Activated naive CD8-positive, alpha-beta T cell treated with anti-CD3 and anti-CD28 coated beads for 36 hours (primary cell): ENCODE data around the gene DEFB124. TPM values are rescaled to one million over a fixed set of nuclear protein-coding genes. Genes with fewer than 3 reads are reported as not detected.
A peak's percentile ranks its signal among the peaks of the same experiment; 100 is the strongest.
"Not testable (repeated sequence)": the region's sequence is repeated elsewhere in the genome, so short reads cannot be mapped to it uniquely, and the experiment has no call there.

Experiments
- DNase-seq: peaks from one replicate; pipeline ENCODE4 v3.0.0; 2021
- H3K27ac Mint-ChIP-seq: one replicate; pipeline ENCODE4 v1.8.0; 2022; ENCODE audit warnings: mild to moderate bottlenecking, moderate library complexity, mixed read lengths
- H3K27me3 Mint-ChIP-seq: one replicate; pipeline ENCODE4 v1.8.0; 2022; ENCODE audit warnings: mild to moderate bottlenecking, mixed read lengths
- H3K36me3 Mint-ChIP-seq: one replicate; pipeline ENCODE4 v1.8.0; 2021; ENCODE audit warnings: mild to moderate bottlenecking, mixed read lengths
- H3K4me1 Mint-ChIP-seq: one replicate; pipeline ENCODE4 v1.8.0; 2021; ENCODE audit warnings: mixed read lengths
- H3K4me3 Mint-ChIP-seq: one replicate; pipeline ENCODE4 v1.8.0; 2022; ENCODE audit warnings: mild to moderate bottlenecking, moderate library complexity, mixed read lengths
- H3K9me3 Mint-ChIP-seq: one replicate; pipeline ENCODE4 v1.8.0; 2022; ENCODE audit warnings: mixed read lengths
- total RNA-seq, 2 experiments: library from RNA; stranded (reverse); gene quantifications; one replicate each; pipeline ENCODE4 v1.2.3, GENCODE V29; 2021

DEFB124 gene
- not detected for total RNA-seq

GRCh38 chr20:31474758-31475427 lies at the start of gene DEFB124, which contains the start of gene REM1:
Gene DEFB124, minus strand, starts transcription at chr20:31475127. Its CDS starts 2,114 bp downstream, at chr20:31473013.
Gene REM1, plus strand, starts transcription at chr20:31475288. Its CDS starts 1,158 bp downstream, at chr20:31476446.
- Mint-ChIP-seq H3K4me1 (peaks cover 14% of the 10 kb centered on the region), H3K4me3 (no peak within 1 kb of the TSS), H3K27ac (no peak within 1 kb of the TSS), H3K36me3 (peaks cover 1% of the 10 kb centered on the region), H3K27me3 (peaks cover 48% of the 10 kb centered on the region), H3K9me3 (peaks cover 2% of the 10 kb centered on the region)
- DNase-seq: no peak

- H3K4me1 Mint-ChIP-seq: peaks cover 38% of the 10 kb centered on the region
- H3K4me3 Mint-ChIP-seq: no peak overlapping the region
- no peaks in the 10 kb centered on the region for H3K27me3 Mint-ChIP-seq
- no peak for DNase-seq
- H3K9me3 Mint-ChIP-seq: no peaks in the 10 kb centered on the region
- peaks cover 31% of the 10 kb centered on the region for H3K36me3 Mint-ChIP-seq
- no peak overlapping the region for H3K27ac Mint-ChIP-seq
Measured at GRCh38 chr20:31523361-31524283, 48.7 kb upstream of the DEFB124 start.

- Mint-ChIP-seq H3K4me3 (no peak overlapping the region), H3K4me1 (peaks cover 38% of the 10 kb centered on the region), H3K9me3 (no peaks in the 10 kb centered on the region), H3K36me3 (peaks cover 31% of the 10 kb centered on the region), H3K27me3 (no peaks in the 10 kb centered on the region), H3K27ac (no peak overlapping the region)
- DNase-seq: no peak
Measured at GRCh38 chr20:31522731-31523130, 47.8 kb upstream of the DEFB124 start.

GRCh38 chr20:31521267-31521666 lies 46.3 kb upstream of the DEFB124 start:
- Mint-ChIP-seq H3K36me3 (peaks cover 24% of the 10 kb centered on the region), H3K4me1 (peaks cover 35% of the 10 kb centered on the region)
- not testable (repeated sequence) for H3K4me3 Mint-ChIP-seq, H3K9me3 Mint-ChIP-seq, DNase-seq, H3K27ac Mint-ChIP-seq, H3K27me3 Mint-ChIP-seq

- H3K4me1 Mint-ChIP-seq: peaks cover 25% of the 10 kb centered on the region
- DNase-seq: no peak
- H3K36me3 Mint-ChIP-seq: peaks cover 15% of the 10 kb centered on the region
- H3K4me3 Mint-ChIP-seq: no peak overlapping the region
- H3K9me3 Mint-ChIP-seq: no peaks in the 10 kb centered on the region
- H3K27me3 Mint-ChIP-seq: no peaks in the 10 kb centered on the region
- H3K27ac Mint-ChIP-seq: no peak overlapping the region
Measured at GRCh38 chr20:31517373-31517772, 42.4 kb upstream of the DEFB124 start.

GRCh38 chr20:31516651-31517050 lies 41.7 kb upstream of the DEFB124 start:
- Mint-ChIP-seq H3K4me1 (peaks cover 20% of the 10 kb centered on the region), H3K27me3 (no peaks in the 10 kb centered on the region), H3K27ac (no peak overlapping the region), H3K36me3 (peaks cover 12% of the 10 kb centered on the region), H3K9me3 (no peaks in the 10 kb centered on the region), H3K4me3 (no peak overlapping the region)
- DNase-seq: no peak

- peaks cover 18% of the 10 kb centered on the region for H3K4me1 Mint-ChIP-seq
- H3K27ac Mint-ChIP-seq: no peak overlapping the region
- peaks cover 12% of the 10 kb centered on the region for H3K36me3 Mint-ChIP-seq
- DNase-seq: no peak
- no peaks in the 10 kb centered on the region for H3K9me3 Mint-ChIP-seq
- no peaks in the 10 kb centered on the region for H3K27me3 Mint-ChIP-seq
- H3K4me3 Mint-ChIP-seq: no peak overlapping the region
Measured at GRCh38 chr20:31516166-31516565, 41.2 kb upstream of the DEFB124 start.

GRCh38 chr20:31515775-31516107 lies 40.8 kb upstream of the DEFB124 start:
- Mint-ChIP-seq H3K27ac (no peak overlapping the region), H3K4me3 (no peak overlapping the region), H3K9me3 (no peaks in the 10 kb centered on the region), H3K27me3 (no peaks in the 10 kb centered on the region), H3K36me3 (peaks cover 12% of the 10 kb centered on the region), H3K4me1 (peaks cover 14% of the 10 kb centered on the region)
- no peak for DNase-seq

- H3K27ac Mint-ChIP-seq: no peak overlapping the region
- peaks cover 10% of the 10 kb centered on the region for H3K4me1 Mint-ChIP-seq
- no peak for DNase-seq
- no peaks in the 10 kb centered on the region for H3K27me3 Mint-ChIP-seq
- peaks cover 9% of the 10 kb centered on the region for H3K36me3 Mint-ChIP-seq
- no peak overlapping the region for H3K4me3 Mint-ChIP-seq
- H3K9me3 Mint-ChIP-seq: no peaks in the 10 kb centered on the region
Measured at GRCh38 chr20:31515072-31515774, 40.3 kb upstream of the DEFB124 start.

- Mint-ChIP-seq H3K36me3 (peaks cover 5% of the 10 kb centered on the region), H3K4me3 (peak within 1 kb of the TSS; percentile 59), H3K4me1 (peaks cover 9% of the 10 kb centered on the region)
Measured at GRCh38 chr20:31514154-31515071, 39.5 kb upstream of the DEFB124 start, which contains the start of gene HM13. Gene HM13, plus strand, starts transcription at chr20:31514442. Its CDS starts 110 bp downstream, at chr20:31514552.

GRCh38 chr20:31508517-31509244 lies 33.8 kb upstream of the DEFB124 start:
- no peaks in the 10 kb centered on the region for H3K4me1 Mint-ChIP-seq
- DNase-seq: no peak
- H3K27me3 Mint-ChIP-seq: peaks cover 6% of the 10 kb centered on the region
- H3K36me3 Mint-ChIP-seq: peaks cover 2% of the 10 kb centered on the region
- H3K27ac Mint-ChIP-seq: no peak overlapping the region
- H3K9me3 Mint-ChIP-seq: peaks cover 2% of the 10 kb centered on the region
- no peak overlapping the region for H3K4me3 Mint-ChIP-seq

More at GRCh38 chr20:31514154-31515071, 39.5 kb upstream of the DEFB124 start, which contains the start of gene HM13:
- H3K27ac Mint-ChIP-seq: peak within 1 kb of the TSS; percentile 7
- no peaks in the 10 kb centered on the region for H3K27me3 Mint-ChIP-seq
- DNase-seq: peak; percentile 86
- no peaks in the 10 kb centered on the region for H3K9me3 Mint-ChIP-seq

GRCh38 chr20:31505903-31506302 lies 31.0 kb upstream of the DEFB124 start:
- peaks cover 2% of the 10 kb centered on the region for H3K36me3 Mint-ChIP-seq
- no peaks in the 10 kb centered on the region for H3K4me1 Mint-ChIP-seq
- no peak for DNase-seq
- H3K9me3 Mint-ChIP-seq: peaks cover 2% of the 10 kb centered on the region
- no peak overlapping the region for H3K4me3 Mint-ChIP-seq
- H3K27me3 Mint-ChIP-seq: peaks cover 6% of the 10 kb centered on the region
- H3K27ac Mint-ChIP-seq: no peak overlapping the region

- H3K36me3 Mint-ChIP-seq, H3K27ac Mint-ChIP-seq, H3K9me3 Mint-ChIP-seq, H3K4me3 Mint-ChIP-seq, H3K4me1 Mint-ChIP-seq: not testable (repeated sequence)
- H3K27me3 Mint-ChIP-seq: peaks cover 11% of the 10 kb centered on the region
- peak; percentile 76 for DNase-seq
Measured at GRCh38 chr20:31502884-31503673, 28.2 kb upstream of the DEFB124 start.
